Measurements from ENCODE around the gene GRIK5. TPM values are rescaled to one million over a fixed set of nuclear protein-coding genes. Genes with fewer than 3 reads are reported as not detected.

GRIK5 gene
- total and polyA plus RNA-seq, 2 of the 8 experiments (the other 6 are each of a cell fraction or from before 2014, with no cell fraction given) = 17.8 to 42.9 TPM

- TF ChIP-seq CHD7 (IDR thresholded peaks at IDR 0.05; ENCODE audit: insufficient replicate concordance, low read length) (no peak), SIX5 (IDR thresholded peaks at IDR 0.05; ENCODE audit: low read depth, low read length) (no peak), FOSL1 (IDR thresholded peaks at IDR 0.05; ENCODE audit: insufficient read depth, low read depth, low read length) (no peak), RAD21 (IDR thresholded peaks at IDR 0.05 in 1 of 2, conservative IDR thresholded peaks at IDR 0.05 in 1 of 2; ENCODE audit: low read depth in 2 of 2, low read length in 2 of 2) (no peak), GABPA (IDR thresholded peaks at IDR 0.05; ENCODE audit: borderline replicate concordance, insufficient read depth, low read length) (no peak), CEBPB (IDR thresholded peaks at IDR 0.05; ENCODE audit: low read depth, low read length) (no peak), EZH2 (IDR thresholded peaks at IDR 0.05; ENCODE audit: low read depth, low read length, severe bottlenecking) (no peak), SP4 (IDR thresholded peaks at IDR 0.05; ENCODE audit: low read length) (no peak), RNF2 (IDR thresholded peaks at IDR 0.05; ENCODE audit: borderline replicate concordance, low read depth, low read length, missing control alignments, poor library complexity, severe bottlenecking) (no peak), POLR2AphosphoS5 (IDR thresholded peaks at IDR 0.05; ENCODE audit: low read depth, low read length) (no peak), TBP (IDR thresholded peaks at IDR 0.05; ENCODE audit: low read depth, low read length) (no peak)
Observed at GRCh38 chr19:42062381-42062780, 7.6 kb downstream of the GRIK5 start (continued).
